Skin epidermis (tissue), 12 donors: ENCODE measurements around the gene PKP4.

ENCODE experiments used
- H3K27ac ChIP-seq, 21 experiments: fragments of 200-600 bp; sonication (generic) in 11 of 21; one replicate each; pipeline ENCODE4 v1.5.0; 2020; ENCODE audit warnings: mild to moderate bottlenecking in 3 of 21, inconsistent platforms in 2 of 21, moderate library complexity in 2 of 21
- H3K4me3 ChIP-seq, 7 experiments: fragments of 200-600 bp; sonication (generic) in 2 of 7; one replicate each; pipeline ENCODE4 v1.5.0; 2020; ENCODE audit warnings: inconsistent platforms in 2 of 7, mild to moderate bottlenecking in 2 of 7, moderate library complexity in 1 of 7

Gene PKP4

GRCh38 chr2:158723921-158724802 lies 267.4 kb downstream of the PKP4 start:
- Histone ChIP-seq H3K27ac (peak overlapping the region in 17 of 21 experiments; percentile 0 to 81 (median 51)), H3K4me3 (no peak overlapping the region)

GRCh38 chr2:158724803-158725381 lies 268.1 kb downstream of the PKP4 start:
- H3K4me3 ChIP-seq: no peak overlapping the region

GRCh38 chr2:158725441-158725891 lies 268.7 kb downstream of the PKP4 start:
- Histone ChIP-seq H3K27ac (peak overlapping the region in 11 of 21 experiments; percentile 0 to 80 (median 43)), H3K4me3 (no peak overlapping the region)

More at GRCh38 chr2:158724803-158725381, 268.1 kb downstream of the PKP4 start:
- H3K27ac ChIP-seq: peak overlapping the region in 16 of 21 experiments; percentile 0 to 81 (median 50)

- no peak overlapping the region for H3K4me3 ChIP-seq
- H3K27ac ChIP-seq: peak overlapping the region in 7 of 21 experiments; percentile 1 to 31 (median 8)
These were observed 270.3 kb downstream of the PKP4 start for GRCh38 chr2:158726911-158727592.

GRCh38 chr2:158728422-158728821 lies 271.7 kb downstream of the PKP4 start:
- no peak overlapping the region for H3K4me3 ChIP-seq
- no peak overlapping the region for H3K27ac ChIP-seq

- H3K4me3 ChIP-seq: no peak overlapping the region
- no peak overlapping the region for H3K27ac ChIP-seq
These were observed 272.7 kb downstream of the PKP4 start for GRCh38 chr2:158729451-158729850.

GRCh38 chr2:158729873-158730620 lies 273.3 kb downstream of the PKP4 start:
- Histone ChIP-seq H3K27ac (no peak overlapping the region), H3K4me3 (no peak overlapping the region)

GRCh38 chr2:158730621-158731140 lies 273.9 kb downstream of the PKP4 start:
- Histone ChIP-seq H3K27ac (no peak overlapping the region), H3K4me3 (no peak overlapping the region)

- no peak overlapping the region for H3K4me3 ChIP-seq
- no peak overlapping the region for H3K27ac ChIP-seq
These were observed 274.6 kb downstream of the PKP4 start for GRCh38 chr2:158731386-158731785.
